Astrocyte (in vitro differentiated cells and primary cell): ENCODE results near the gene COL23A1. TPM values are rescaled to one million over a fixed set of nuclear protein-coding genes. Genes with fewer than 3 reads are reported as not detected.

Experiments used
- DNase-seq: peaks from one replicate; pipeline ENCODE4 v3.0.0-alpha.2; 2010; ENCODE audit warnings: low read depth
- FAIRE-seq: peaks from 2 replicates; lab custom pipeline; 2011; peaks lifted over from hg19 to GRCh38; lab: Jason Lieb, UNC
- H2AFZ ChIP-seq: 2 replicates; pipeline ENCODE4 v1.6.0; 2012; ENCODE audit warnings: low read depth, low read length, inconsistent platforms
- H3K27ac ChIP-seq: 2 replicates; pipeline ENCODE4 v1.5.1; 2011; ENCODE audit warnings: low read depth, low read length, inconsistent platforms
- H3K27me3 ChIP-seq: 2 replicates; pipeline ENCODE4 v1.6.0; 2011; ENCODE audit warnings: low read length, inconsistent platforms; ENCODE audit not compliant: insufficient read depth
- H3K36me3 ChIP-seq: 2 replicates; pipeline ENCODE4 v1.5.1; 2011; ENCODE audit warnings: low read length, inconsistent platforms; ENCODE audit not compliant: insufficient read depth
- H3K4me1 ChIP-seq: 2 replicates; pipeline ENCODE4 v1.5.1; 2011; ENCODE audit warnings: low read length, inconsistent platforms; ENCODE audit not compliant: insufficient read depth
- H3K4me2 ChIP-seq: 2 replicates; pipeline ENCODE4 v1.6.0; 2012; ENCODE audit warnings: low read length, inconsistent platforms
- H3K4me3 ChIP-seq: 2 replicates; pipeline ENCODE4 v1.5.1; 2011; ENCODE audit warnings: low read depth, mild to moderate bottlenecking, low read length, inconsistent platforms; ENCODE audit not compliant: insufficient read depth
- H3K79me2 ChIP-seq: 2 replicates; pipeline ENCODE4 v1.6.0; 2012; ENCODE audit warnings: mild to moderate bottlenecking, low read length, inconsistent platforms; ENCODE audit not compliant: insufficient read depth
- H3K9ac ChIP-seq: 2 replicates; pipeline ENCODE4 v1.6.0; 2012; ENCODE audit warnings: mild to moderate bottlenecking, low read length, inconsistent platforms
- H3K9me3 ChIP-seq: 2 replicates; pipeline ENCODE4 v1.5.1; 2012; ENCODE audit warnings: low read depth, mild to moderate bottlenecking, low read length, inconsistent platforms; ENCODE audit not compliant: insufficient read depth
- H4K20me1 ChIP-seq: 2 replicates; pipeline ENCODE4 v1.6.0; 2012; ENCODE audit warnings: low read length, inconsistent platforms; ENCODE audit not compliant: insufficient read depth
- H3K27ac Mint-ChIP-seq: one replicate; pipeline ENCODE4 v1.8.0; 2021; ENCODE audit warnings: mild to moderate bottlenecking, mixed read lengths; ENCODE audit not compliant: unreplicated experiment
- H3K27me3 Mint-ChIP-seq: one replicate; pipeline ENCODE4 v1.8.0; 2021; ENCODE audit warnings: low read depth, mixed read lengths; ENCODE audit not compliant: unreplicated experiment
- H3K36me3 Mint-ChIP-seq: one replicate; pipeline ENCODE4 v1.8.0; 2021; ENCODE audit warnings: low read depth, mixed read lengths; ENCODE audit not compliant: unreplicated experiment
- H3K4me1 Mint-ChIP-seq: one replicate; pipeline ENCODE4 v1.8.0; 2021; ENCODE audit warnings: low read depth, mixed read lengths; ENCODE audit not compliant: unreplicated experiment
- H3K4me3 Mint-ChIP-seq: one replicate; pipeline ENCODE4 v1.8.0; 2021; ENCODE audit warnings: mild to moderate bottlenecking, moderate library complexity, mixed read lengths; ENCODE audit not compliant: unreplicated experiment
- H3K9me3 Mint-ChIP-seq: one replicate; pipeline ENCODE4 v1.8.0; 2021; ENCODE audit warnings: mild to moderate bottlenecking, mixed read lengths; ENCODE audit not compliant: unreplicated experiment
- CTCF ChIP-seq: IDR thresholded peaks from 2 replicates; pipeline ENCODE4 v1.5.1; 2011; ENCODE audit warnings: low read depth, mild to moderate bottlenecking, inconsistent platforms, low read length, moderate library complexity; ENCODE audit not compliant: insufficient read depth
- EZH2 ChIP-seq: IDR thresholded peaks from 2 replicates; pipeline ENCODE4 v1.6.1; 2012; ENCODE audit warnings: mild to moderate bottlenecking, low read length, inconsistent platforms; ENCODE audit not compliant: insufficient read depth
- total RNA-seq: library from RNA; stranded (reverse); gene quantifications from 2 replicates; pipeline ENCODE4 v1.2.1, GENCODE V29; 2021

Gene COL23A1
- total RNA-seq, 1 donor from 2014 or later, result 0.16 TPM

GRCh38 chr5:178425621-178426068 lies 164.5 kb downstream of the COL23A1 start:
- FAIRE-seq (no peak), DNase-seq (no peak)
- Mint-ChIP-seq H3K27ac (no peak overlapping the region), H3K4me1 (no peaks in the 10 kb centered on the region), H3K4me3 (no peak overlapping the region), H3K36me3 (no peaks in the 10 kb centered on the region), H3K27me3 (peaks cover 19% of the 10 kb centered on the region), H3K9me3 (peaks cover 1% of the 10 kb centered on the region)
- Histone ChIP-seq H3K27ac (no peak overlapping the region), H3K36me3 (no peaks in the 10 kb centered on the region), H4K20me1 (no peaks in the 10 kb centered on the region), H3K4me1 (no peaks in the 10 kb centered on the region), H3K27me3 (no peaks in the 10 kb centered on the region), H3K4me2 (no peak overlapping the region), H3K9me3 (no peaks in the 10 kb centered on the region), H3K4me3 (no peak overlapping the region), H2AFZ (no peak overlapping the region), H3K79me2 (no peaks in the 10 kb centered on the region), H3K9ac (no peak overlapping the region)
- TF ChIP-seq EZH2 (no peak), CTCF (no peak)

- Histone ChIP-seq H3K79me2 (no peaks in the 10 kb centered on the region), H3K4me1 (no peaks in the 10 kb centered on the region), H3K27ac (no peak overlapping the region), H4K20me1 (no peaks in the 10 kb centered on the region), H3K9ac (no peak overlapping the region), H3K4me2 (no peak overlapping the region), H3K36me3 (no peaks in the 10 kb centered on the region), H2AFZ (no peak overlapping the region), H3K27me3 (no peaks in the 10 kb centered on the region), H3K9me3 (no peaks in the 10 kb centered on the region), H3K4me3 (no peak overlapping the region)
- Mint-ChIP-seq H3K27ac (no peak overlapping the region), H3K9me3 (no peaks in the 10 kb centered on the region), H3K4me3 (no peak overlapping the region), H3K4me1 (no peaks in the 10 kb centered on the region), H3K27me3 (peaks cover 13% of the 10 kb centered on the region), H3K36me3 (no peaks in the 10 kb centered on the region)
- no peak for TF ChIP-seq CTCF
- no peak for TF ChIP-seq EZH2
- DNase-seq, result no peak
- FAIRE-seq, result no peak
Measured at GRCh38 chr5:178424810-178425177, 165.4 kb downstream of the COL23A1 start.

GRCh38 chr5:178423901-178424809 lies 166.0 kb downstream of the COL23A1 start:
- DNase-seq (no peak), FAIRE-seq (no peak)
- Histone ChIP-seq H3K4me1 (no peaks in the 10 kb centered on the region), H3K27me3 (no peaks in the 10 kb centered on the region), H3K27ac (no peak overlapping the region), H2AFZ (no peak overlapping the region), H3K4me2 (no peak overlapping the region), H3K79me2 (no peaks in the 10 kb centered on the region), H3K9me3 (no peaks in the 10 kb centered on the region), H4K20me1 (no peaks in the 10 kb centered on the region), H3K4me3 (no peak overlapping the region), H3K9ac (no peak overlapping the region), H3K36me3 (no peaks in the 10 kb centered on the region)
- Mint-ChIP-seq H3K9me3 (no peaks in the 10 kb centered on the region), H3K4me1 (no peaks in the 10 kb centered on the region), H3K27me3 (peaks cover 19% of the 10 kb centered on the region), H3K36me3 (no peaks in the 10 kb centered on the region), H3K4me3 (no peak overlapping the region), H3K27ac (no peak overlapping the region)
- TF ChIP-seq EZH2, result no peak
- TF ChIP-seq CTCF, result no peak
